ENCODE measurements around the gene UBR2. TPM values are rescaled to one million over a fixed set of nuclear protein-coding genes. Genes with fewer than 3 reads are reported as not detected.
"Not testable (repeated sequence)": the region's sequence is repeated elsewhere in the genome, so short reads cannot be mapped to it uniquely, and the experiment has no call there.

The UBR2 gene
- total and polyA plus RNA-seq, 2 of the 13 experiments (the other 11 are each of a cell fraction or from before 2014, with no cell fraction given) = 17.6 to 29.3 TPM

DNA sequence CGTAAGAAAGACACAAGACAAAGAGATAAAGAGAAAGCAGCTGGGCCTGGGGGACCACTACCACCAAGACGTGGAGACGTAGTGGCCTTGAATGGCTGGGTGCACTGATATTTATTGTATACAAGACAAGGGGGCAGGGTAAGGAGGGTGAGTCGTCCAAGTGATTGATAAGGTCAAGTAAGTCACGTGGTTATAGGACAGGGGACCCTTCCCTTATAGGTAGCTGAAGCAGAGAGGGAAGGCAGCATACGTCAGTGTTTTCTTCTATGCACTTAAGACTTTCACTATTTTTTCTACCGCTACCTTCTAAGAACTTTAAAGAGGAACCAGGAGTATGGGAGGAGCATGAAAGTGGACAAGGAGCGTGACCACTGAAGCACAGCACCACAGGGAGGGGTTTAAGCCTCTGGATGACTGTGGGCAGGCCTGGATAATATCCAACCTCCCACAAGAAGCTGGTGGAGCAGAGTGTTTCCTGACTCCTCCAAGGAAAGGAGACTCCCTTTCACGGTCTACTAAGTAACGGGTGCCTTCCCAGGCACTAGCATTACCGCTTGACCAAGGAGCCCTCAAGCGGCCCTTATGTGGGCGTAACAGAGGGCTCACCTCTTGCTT, 170.1 kb downstream of the UBR2 start:
- BruUV-seq (replicated peaks); H3K27me3 ChIP-seq (ENCODE audit: control insufficient read depth in 1 of 2, insufficient read depth in 2 of 2, low read length in 2 of 2); ATAC-seq; H3K9me3 ChIP-seq (ENCODE audit: low read length); CTCF ChIA-PET (ENCODE audit: low intra/inter-chr PET ratio, low total read pairs); in situ Hi-C loops (cut with HindIII; ENCODE audit: extremely low pct_ligation_motif_present, low pct_unique_long_range_greater_than_20kb); H3K36me3 ChIP-seq (replicated peaks in 1 of 2; ENCODE audit: control insufficient read depth in 1 of 2, insufficient read depth in 2 of 2, low read length in 2 of 2); H3K79me2 ChIP-seq (ENCODE audit: insufficient read depth, low read length); H3K4me2 ChIP-seq (ENCODE audit: low read depth, low read length); intact Hi-C loops (cut with micrococcal nuclease; ENCODE audit: unreplicated experiment); H3K9ac ChIP-seq (ENCODE audit: insufficient read depth, low read depth, low read length); H3K4me3 ChIP-seq (replicated peaks in 1 of 3; ENCODE audit: insufficient read depth in 1 of 3, low read depth in 2 of 3, low read length in 3 of 3); DNase-seq (ENCODE audit: low spot score); H4K20me1 ChIP-seq (ENCODE audit: insufficient read depth, low read length); H3K27ac ChIP-seq (ENCODE audit: extremely low read length, insufficient read depth, low read length); FAIRE-seq; H2AFZ ChIP-seq (ENCODE audit: low read length): not testable (repeated sequence)
- 52% methylated on average over 13 of the region's 13 CpGs for WGBS (ENCODE audit: low lambda C conversion rate)
- peaks cover 11% of the 10 kb centered on the region for H3K4me1 ChIP-seq (ENCODE audit: insufficient read depth, low read length)
- POLR2A ChIA-PET = interaction anchor here (0.6 to 1.6 kb wide), 3 partner anchors 13 to 49 kb away, joined by 3 read pairs; no protein-coding TSS in a partner anchor
- TF ChIP-seq RAD51 (IDR thresholded peaks at IDR 0.05; ENCODE audit: borderline replicate concordance) = peak; percentile 54; the same call in 1 of the 2 replicates

- Histone ChIP-seq H3K27ac (ENCODE audit: extremely low read length, insufficient read depth, low read length) (no peak overlapping the region), H3K4me1 (ENCODE audit: insufficient read depth, low read length) (peaks cover 6% of the 10 kb centered on the region), H2AFZ (ENCODE audit: low read length) (no peak overlapping the region), H4K20me1 (ENCODE audit: insufficient read depth, low read length) (no peaks in the 10 kb centered on the region), H3K79me2 (ENCODE audit: insufficient read depth, low read length) (no peaks in the 10 kb centered on the region), H3K9ac (ENCODE audit: insufficient read depth, low read depth, low read length) (no peak overlapping the region), H3K9me3 (ENCODE audit: low read length) (no peaks in the 10 kb centered on the region), H3K27me3 (ENCODE audit: control insufficient read depth in 1 of 2, insufficient read depth in 2 of 2, low read length in 2 of 2) (peaks cover 0 to 9% of the 10 kb centered on the region in 2 experiments; a peak in 1 of 5 replicates), H3K36me3 (replicated peaks in 1 of 2; ENCODE audit: control insufficient read depth in 1 of 2, insufficient read depth in 2 of 2, low read length in 2 of 2) (no peaks in the 10 kb centered on the region), H3K4me2 (ENCODE audit: low read depth, low read length) (no peak overlapping the region), H3K4me3 (replicated peaks in 1 of 3; ENCODE audit: insufficient read depth in 1 of 3, low read depth in 2 of 3, low read length in 3 of 3) (no peak overlapping the region)
- CTCF ChIA-PET (ENCODE audit: low intra/inter-chr PET ratio, low total read pairs) = no interaction called here
- intact Hi-C loops (cut with micrococcal nuclease; ENCODE audit: unreplicated experiment) (no loop called here), in situ Hi-C loops (cut with HindIII; ENCODE audit: extremely low pct_ligation_motif_present, low pct_unique_long_range_greater_than_20kb) (no loop called here)
- no peak for FAIRE-seq
- BruUV-seq (replicated peaks) = no TSS peak
- WGBS (ENCODE audit: low lambda C conversion rate) = 17% methylated on average over 1 of the region's 3 CpGs
- TF ChIP-seq ZNF768 (CRISPR knock-in tag; IDR thresholded peaks at IDR 0.05) (no peak), ZNF879 (CRISPR knock-in tag; IDR thresholded peaks at IDR 0.05) (no peak), JARID2 (CRISPR knock-in tag; IDR thresholded peaks at IDR 0.05; ENCODE audit: insufficient replicate concordance) (no peak), KLF11 (CRISPR knock-in tag; IDR thresholded peaks at IDR 0.05) (no peak), TEF (CRISPR knock-in tag; IDR thresholded peaks at IDR 0.05) (no peak), CHD2 (IDR thresholded peaks at IDR 0.05; ENCODE audit: low read depth, low read length) (no peak), GFI1 (CRISPR knock-in tag; IDR thresholded peaks at IDR 0.05; ENCODE audit: borderline replicate concordance) (no peak), JDP2 (CRISPR knock-in tag; IDR thresholded peaks at IDR 0.05; ENCODE audit: borderline replicate concordance) (no peak), ZNF121 (CRISPR knock-in tag; IDR thresholded peaks at IDR 0.05) (no peak), ZNF253 (CRISPR knock-in tag; IDR thresholded peaks at IDR 0.05; ENCODE audit: borderline replicate concordance) (no peak), ZNF12 (CRISPR knock-in tag; IDR thresholded peaks at IDR 0.05) (no peak)
- TF ChIP-seq, protein P1, sequence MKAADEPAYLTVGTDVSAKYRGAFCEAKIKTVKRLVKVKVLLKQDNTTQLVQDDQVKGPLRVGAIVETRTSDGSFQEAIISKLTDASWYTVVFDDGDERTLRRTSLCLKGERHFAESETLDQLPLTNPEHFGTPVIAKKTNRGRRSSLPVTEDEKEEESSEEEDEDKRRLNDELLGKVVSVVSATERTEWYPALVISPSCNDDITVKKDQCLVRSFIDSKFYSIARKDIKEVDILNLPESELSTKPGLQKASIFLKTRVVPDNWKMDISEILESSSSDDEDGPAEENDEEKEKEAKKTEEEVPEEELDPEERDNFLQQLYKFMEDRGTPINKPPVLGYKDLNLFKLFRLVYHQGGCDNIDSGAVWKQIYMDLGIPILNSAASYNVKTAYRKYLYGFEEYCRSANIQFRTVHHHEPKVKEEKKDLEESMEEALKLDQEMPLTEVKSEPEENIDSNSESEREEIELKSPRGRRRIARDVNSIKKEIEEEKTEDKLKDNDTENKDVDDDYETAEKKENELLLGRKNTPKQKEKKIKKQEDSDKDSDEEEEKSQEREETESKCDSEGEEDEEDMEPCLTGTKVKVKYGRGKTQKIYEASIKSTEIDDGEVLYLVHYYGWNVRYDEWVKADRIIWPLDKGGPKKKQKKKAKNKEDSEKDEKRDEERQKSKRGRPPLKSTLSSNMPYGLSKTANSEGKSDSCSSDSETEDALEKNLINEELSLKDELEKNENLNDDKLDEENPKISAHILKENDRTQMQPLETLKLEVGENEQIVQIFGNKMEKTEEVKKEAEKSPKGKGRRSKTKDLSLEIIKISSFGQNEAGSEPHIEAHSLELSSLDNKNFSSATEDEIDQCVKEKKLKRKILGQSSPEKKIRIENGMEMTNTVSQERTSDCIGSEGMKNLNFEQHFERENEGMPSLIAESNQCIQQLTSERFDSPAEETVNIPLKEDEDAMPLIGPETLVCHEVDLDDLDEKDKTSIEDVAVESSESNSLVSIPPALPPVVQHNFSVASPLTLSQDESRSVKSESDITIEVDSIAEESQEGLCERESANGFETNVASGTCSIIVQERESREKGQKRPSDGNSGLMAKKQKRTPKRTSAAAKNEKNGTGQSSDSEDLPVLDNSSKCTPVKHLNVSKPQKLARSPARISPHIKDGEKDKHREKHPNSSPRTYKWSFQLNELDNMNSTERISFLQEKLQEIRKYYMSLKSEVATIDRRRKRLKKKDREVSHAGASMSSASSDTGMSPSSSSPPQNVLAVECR (CRISPR knock-in tag; IDR thresholded peaks at IDR 0.05; ENCODE audit: borderline replicate concordance) = no peak
- peak; percentile 43; the same call in 2 of the 3 replicates for ATAC-seq
- POLR2A ChIA-PET = interaction anchor here (1.3 kb wide), 1 partner anchor 11 kb away, joined by 3 read pairs; the partner anchor contains the start of gene TBCC
- DNase-seq (ENCODE audit: low spot score) = no peak
Measured at GRCh38 chr6:42735976-42736375, 172.1 kb downstream of the UBR2 start.
